ENCODE data around the gene ZRANB1.

DNA sequence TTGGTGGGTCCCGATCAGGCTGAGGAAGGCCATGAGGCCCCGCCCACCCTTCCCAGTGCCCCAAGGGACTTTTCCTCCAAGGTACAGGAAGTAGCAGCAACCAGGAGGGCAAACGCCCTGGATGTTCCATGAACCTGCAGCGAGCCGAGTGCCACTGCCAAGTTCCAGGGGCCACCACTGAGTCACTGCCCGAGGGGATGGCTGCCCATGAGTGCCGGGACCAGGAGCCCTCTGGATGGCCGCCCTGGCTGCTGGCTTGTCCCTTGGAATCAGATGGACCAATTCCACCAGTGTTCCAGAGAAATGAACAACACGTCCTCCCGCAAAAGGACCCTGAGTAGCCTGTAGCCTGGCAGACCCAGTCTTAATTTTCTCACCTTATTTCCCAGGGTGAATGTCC lies 74.2 kb downstream of the ZRANB1 start:
- TF ChIP-seq, protein P1, sequence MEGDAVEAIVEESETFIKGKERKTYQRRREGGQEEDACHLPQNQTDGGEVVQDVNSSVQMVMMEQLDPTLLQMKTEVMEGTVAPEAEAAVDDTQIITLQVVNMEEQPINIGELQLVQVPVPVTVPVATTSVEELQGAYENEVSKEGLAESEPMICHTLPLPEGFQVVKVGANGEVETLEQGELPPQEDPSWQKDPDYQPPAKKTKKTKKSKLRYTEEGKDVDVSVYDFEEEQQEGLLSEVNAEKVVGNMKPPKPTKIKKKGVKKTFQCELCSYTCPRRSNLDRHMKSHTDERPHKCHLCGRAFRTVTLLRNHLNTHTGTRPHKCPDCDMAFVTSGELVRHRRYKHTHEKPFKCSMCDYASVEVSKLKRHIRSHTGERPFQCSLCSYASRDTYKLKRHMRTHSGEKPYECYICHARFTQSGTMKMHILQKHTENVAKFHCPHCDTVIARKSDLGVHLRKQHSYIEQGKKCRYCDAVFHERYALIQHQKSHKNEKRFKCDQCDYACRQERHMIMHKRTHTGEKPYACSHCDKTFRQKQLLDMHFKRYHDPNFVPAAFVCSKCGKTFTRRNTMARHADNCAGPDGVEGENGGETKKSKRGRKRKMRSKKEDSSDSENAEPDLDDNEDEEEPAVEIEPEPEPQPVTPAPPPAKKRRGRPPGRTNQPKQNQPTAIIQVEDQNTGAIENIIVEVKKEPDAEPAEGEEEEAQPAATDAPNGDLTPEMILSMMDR (conservative IDR thresholded peaks at IDR 0.05; ENCODE audit: low read length): no peak
- TF ChIP-seq EZH2phosphoT487 (IDR thresholded peaks at IDR 0.05; ENCODE audit: borderline replicate concordance, low read depth, low read length): no peak

Data from OCI-LY7 (cell line).